K562 (cell line): ENCODE data around the gene EGFL6. TPM values are rescaled to one million over a fixed set of nuclear protein-coding genes. Genes with fewer than 3 reads are reported as not detected.
A peak's percentile ranks its signal among the peaks of the same experiment; 100 is the strongest.

Source experiments
- ATAC-seq: fragments of 200-7000 bp; cut with Tn5 transposase; 3 replicates; pipeline ENCODE4 v1.9.1; 2020; ENCODE audit warnings: moderate library complexity
- BruUV-seq: library from RNA; stranded (reverse); fragments of 400-500 nt; replicated peaks from 2 replicates; lab custom pipeline; 2021; lab: Mats Ljungman, UMichigan
- CTCF ChIA-PET: fragments of 300-600 bp; formaldehyde crosslinking; extraction: SDS; loops from one replicate; lab custom pipeline; 2021; ENCODE audit warnings: low intra/inter-chr PET ratio; lab: Yijun Ruan, JAX
- POLR2A ChIA-PET: fragments of 300-600, 350-650 bp; sonication (Branson Sonifier 250); formaldehyde crosslinking; extraction: SDS; loops from one replicate; lab custom pipeline; 2021; ENCODE audit warnings: antibody characterized with exemption, inconsistent platforms; lab: Yijun Ruan, JAX
- DNase-seq, 4 experiments: peaks; one replicate each; pipeline versions ENCODE4 v3.0.0 to v3.0.0-alpha.2; 2011 to 2018; ENCODE audit warnings: low spot score in 3 of 4, mixed read lengths in 3 of 4; ENCODE audit errors: extremely low read depth in 1 of 4
- FAIRE-seq: peaks from 2 replicates; lab custom pipeline; 2011; peaks lifted over from hg19 to GRCh38; lab: Jason Lieb, UNC
- H2AFZ ChIP-seq: 2 replicates; pipeline ENCODE4 v1.6.0; 2011; ENCODE audit warnings: low read depth, low read length, control low read depth, inconsistent platforms
- H3K27ac ChIP-seq: fragments of 200-600 bp; 3 replicates; pipeline ENCODE4 v1.8.0; 2011; ENCODE audit warnings: low read depth, mild to moderate bottlenecking, control low read depth, inconsistent platforms, low read length, moderate library complexity, mixed read lengths; ENCODE audit errors: extremely low read depth
- H3K27me3 ChIP-seq, 2 experiments: fragments of 300-600 bp in 1 of 2; 2 replicates in 1 of 2; 3 replicates in 1 of 2; pipeline versions ENCODE4 v1.6.0 to v1.8.0; 2011; ENCODE audit warnings: inconsistent platforms in 2 of 2, low read length in 2 of 2, mild to moderate bottlenecking in 1 of 2, mixed read lengths in 1 of 2, moderate library complexity in 1 of 2; ENCODE audit not compliant: control insufficient read depth in 2 of 2, insufficient read depth in 2 of 2
- H3K36me3 ChIP-seq: fragments of 300-600 bp; 3 replicates; pipeline ENCODE4 v1.8.0; 2011; ENCODE audit warnings: mild to moderate bottlenecking, low read length, inconsistent platforms; ENCODE audit not compliant: control insufficient read depth, insufficient read depth
- H3K4me1 ChIP-seq, 2 experiments: fragments of 200-600 bp in 1 of 2; replicated peaks in 1 of 2; 2 replicates in 1 of 2; 3 replicates in 1 of 2; pipeline versions ENCODE4 v1.5.1 to v1.8.0; 2011; ENCODE audit warnings: inconsistent platforms in 2 of 2, low read length in 2 of 2, mild to moderate bottlenecking in 1 of 2, mixed read lengths in 1 of 2, moderate library complexity in 1 of 2; ENCODE audit not compliant: control insufficient read depth in 2 of 2, insufficient read depth in 2 of 2
- H3K4me2 ChIP-seq: 2 replicates; pipeline ENCODE4 v1.6.1; 2011; ENCODE audit warnings: low read length, control low read depth, inconsistent platforms, mixed read lengths; ENCODE audit not compliant: insufficient read depth
- H3K4me3 ChIP-seq: fragments of 200-600 bp; sonication (generic), shearing (Covaris generic); 2 replicates; pipeline ENCODE4 v1.5.1; 2016; ENCODE audit warnings: control low read depth, inconsistent platforms
- H3K79me2 ChIP-seq: fragments of 200-600 bp; 3 replicates; pipeline ENCODE4 v1.8.0; 2011; ENCODE audit warnings: low read length, inconsistent platforms; ENCODE audit not compliant: control insufficient read depth, insufficient read depth
- H3K9ac ChIP-seq, 2 experiments: 2 replicates each; pipeline versions ENCODE4 v1.6.0 to v1.6.1; 2011; ENCODE audit warnings: low read depth in 2 of 2, low read length in 2 of 2, control low read depth in 1 of 2, inconsistent platforms in 1 of 2, mild to moderate bottlenecking in 1 of 2, mixed read lengths in 1 of 2; ENCODE audit not compliant: insufficient read depth in 1 of 2
- H3K9me1 ChIP-seq: one replicate; pipeline ENCODE4 v1.6.0; 2011; ENCODE audit warnings: inconsistent platforms, mild to moderate bottlenecking, low read length, moderate library complexity; ENCODE audit not compliant: control insufficient read depth, insufficient read depth
- H3K9me3 ChIP-seq: replicated peaks from 2 replicates; pipeline ENCODE4 v1.5.1; 2011; ENCODE audit warnings: low read depth, low read length, inconsistent platforms; ENCODE audit not compliant: control insufficient read depth, insufficient read depth
- H4K20me1 ChIP-seq: replicated peaks from 2 replicates; pipeline ENCODE4 v1.6.1; 2011; ENCODE audit warnings: low read length, inconsistent platforms, mixed read lengths; ENCODE audit not compliant: control insufficient read depth, insufficient read depth
- ARID1B ChIP-seq: fragments of 450-650 bp; IDR thresholded peaks from 2 replicates; pipeline ENCODE4 v1.6.1; 2016; ENCODE audit warnings: antibody characterized with exemption, mild to moderate bottlenecking, inconsistent platforms
- E2F6 ChIP-seq, 2 experiments: IDR thresholded peaks; 2 replicates each; pipeline ENCODE4 v1.6.1; 2011; ENCODE audit warnings: borderline replicate concordance in 1 of 2, control low read depth in 1 of 2, low read depth in 1 of 2, low read length in 1 of 2, mild to moderate bottlenecking in 1 of 2, mixed read lengths in 1 of 2, moderate library complexity in 1 of 2; ENCODE audit not compliant: insufficient read depth in 1 of 2, insufficient read length in 1 of 2, poor library complexity in 1 of 2, severe bottlenecking in 1 of 2; ENCODE audit errors: extremely low read depth in 1 of 2
- ELK1 ChIP-seq: sonication (generic); formaldehyde crosslinking; IDR thresholded peaks from 2 replicates; pipeline ENCODE4 v1.8.1; 2022; ENCODE audit warnings: missing genetic modification reagents
- KLF1 ChIP-seq: fragments of 450-650 bp; IDR thresholded peaks from 2 replicates; pipeline ENCODE4 v1.6.1; 2016; ENCODE audit warnings: missing genetic modification characterization, missing compliant biosample characterization
- NR2C2 ChIP-seq, 2 experiments: fragments of 200-800 bp in 1 of 2; sonication (Bioruptor generic) in 1 of 2; sonication (generic) in 1 of 2; formaldehyde crosslinking in 1 of 2; IDR thresholded peaks; 2 replicates each; pipeline versions ENCODE4 v1.6.1 to v1.8.0; 2016 to 2022; ENCODE audit warnings: mild to moderate bottlenecking in 1 of 2, missing compliant biosample characterization in 1 of 2, missing genetic modification characterization in 1 of 2, missing genetic modification reagents in 1 of 2
- PKNOX1 ChIP-seq: fragments of 450-650 bp; IDR thresholded peaks from 2 replicates; pipeline ENCODE4 v1.6.1; 2016
- PRDM10 ChIP-seq: fragments of 450-650 bp; IDR thresholded peaks from 2 replicates; pipeline ENCODE4 v1.6.1; 2018; ENCODE audit not compliant: partially characterized antibody
- RBM34 ChIP-seq: fragments of 200-400 bp; formaldehyde crosslinking; IDR thresholded peaks from 2 replicates; pipeline ENCODE4 v1.6.1; 2018; ENCODE audit warnings: low read length, borderline replicate concordance; ENCODE audit not compliant: insufficient read depth
- SIN3A ChIP-seq, 2 experiments: fragments of 150-350 bp in 1 of 2; IDR thresholded peaks; 2 replicates each; pipeline ENCODE4 v1.6.1; 2011 to 2016; ENCODE audit warnings: borderline replicate concordance in 2 of 2, low read depth in 2 of 2, low read length in 2 of 2, mild to moderate bottlenecking in 2 of 2, moderate library complexity in 2 of 2; ENCODE audit not compliant: control insufficient read depth in 1 of 2
- ZNF143 ChIP-seq: sonication (generic); formaldehyde crosslinking; IDR thresholded peaks from 2 replicates; pipeline ENCODE4 v1.9.0; 2022; ENCODE audit warnings: mild to moderate bottlenecking, missing genetic modification reagents
- in situ Hi-C: fragments of 300-500 bp; cut with MboI; formaldehyde crosslinking; loops from 4 replicates; pipeline ENCODE4 v1.15.0; 2018; ENCODE audit warnings: inconsistent platforms, mixed read lengths
- intact Hi-C: fragments of 100-400 bp; cut with micrococcal nuclease; formaldehyde crosslinking; loops from 2 replicates; pipeline ENCODE4 v1.14.2; 2022
- polyA plus RNA-seq, 8 experiments: library from polyadenylated mRNA; depleted of rRNA in 4 of 8; stranded (reverse) in 5 of 8; unstranded in 3 of 8; fragments of >200 nt; fragmentation: Nextera tagmentation in 2 of 8; fragmentation: Illumina TruSeq in 1 of 8; extraction: Ambion mirVana in 2 of 8; extraction: Trizol in 1 of 8; gene quantifications; 2 replicates each; pipeline versions ENCODE4 v1.2.1 to v1.2.3, GENCODE V29; 2011 to 2014; ENCODE audit warnings: inconsistent platforms in 1 of 8, missing spikeins in 1 of 8
- total RNA-seq, 7 experiments: library from RNA; depleted of rRNA in 6 of 7; stranded (reverse); fragments of >200 nt in 6 of 7; fragmentation: Illumina TruSeq in 2 of 7; extraction: Trizol in 2 of 7; gene quantifications; 2 replicates each; pipeline versions ENCODE4 v1.2.1 to v1.2.3, GENCODE V29; 2011 to 2021; ENCODE audit warnings: low replicate concordance in 1 of 7

EGFL6 gene
- total and polyA plus RNA-seq, 9 of the 15 experiments (the other 6 are each of a cell fraction or from before 2014, with no cell fraction given), result 0.01 TPM; not detected in 8

- TF ChIP-seq PKNOX1 (peak; percentile 77), RBM34 (no peak), ZNF143 (no peak; the same call in 1 of the 2 replicates), SIN3A (IDR thresholded peaks at IDR 0.05; ENCODE audit: borderline replicate concordance in 2 of 2, control insufficient read depth in 1 of 2, low read depth in 2 of 2, low read length in 2 of 2) (peak; percentile 40 to 60; a peak in 2 of 4 replicates), ARID1B (peak; percentile 24; the same call in 1 of the 2 replicates)
Measured at GRCh38 chrX:13652850-13653693, 83.7 kb downstream of the EGFL6 start, which contains the start of gene TCEANC (continued).

- Histone ChIP-seq H3K4me3 (peak overlapping the region; percentile 67; the same call in 1 of the 2 replicates), H2AFZ (no peak overlapping the region), H3K36me3 (no peaks in the 10 kb centered on the region), H3K9me3 (peaks cover under 1% of the 10 kb centered on the region; the same call in 1 of the 2 replicates), H4K20me1 (no peaks in the 10 kb centered on the region), H3K9me1 (no peaks in the 10 kb centered on the region), H3K4me2 (peak overlapping the region; percentile 83), H3K27ac (peak overlapping the region; percentile 82), H3K4me1 (peaks cover 6 to 28% of the 10 kb centered on the region in 2 experiments), H3K9ac (peak overlapping the region in 1 of 2 experiments; percentile 93; a peak in 2 of 4 replicates), H3K79me2 (peaks cover 16% of the 10 kb centered on the region), H3K27me3 (no peaks in the 10 kb centered on the region)
- ChIA-PET CTCF (no interaction called here), POLR2A (no interaction called here)
- BruUV-seq, result no TSS peak
- in situ Hi-C loops, result loop anchor here (5.0 to 25.0 kb wide), 3 partner anchors 93 to 692 kb away; partner anchors contain the start of gene GEMIN8
- ATAC-seq (no peak), DNase-seq (no peak), FAIRE-seq (no peak)
- intact Hi-C loops, result no loop called here
- no peak for TF ChIP-seq NR2C2 (CRISPR knock-in tag; IDR thresholded peaks at IDR 0.05)
- no peak for TF ChIP-seq NR2C2 (tag; IDR thresholded peaks at IDR 0.05)
- no peak for TF ChIP-seq PRDM10
- no peak for TF ChIP-seq KLF1 (tag)
- no peak for TF ChIP-seq E2F6 (IDR thresholded peaks at IDR 0.05; ENCODE audit: borderline replicate concordance in 1 of 2, extremely low read depth in 1 of 2, insufficient read depth in 1 of 2, insufficient read length in 1 of 2, low read depth in 1 of 2, low read length in 1 of 2, poor library complexity in 1 of 2, severe bottlenecking in 1 of 2)
- TF ChIP-seq ELK1 (CRISPR knock-in tag), result no peak
Measured at GRCh38 chrX:13654116-13654515, 84.7 kb downstream of the EGFL6 start.
